ENCODE results near the gene SLC17A2.

DNA sequence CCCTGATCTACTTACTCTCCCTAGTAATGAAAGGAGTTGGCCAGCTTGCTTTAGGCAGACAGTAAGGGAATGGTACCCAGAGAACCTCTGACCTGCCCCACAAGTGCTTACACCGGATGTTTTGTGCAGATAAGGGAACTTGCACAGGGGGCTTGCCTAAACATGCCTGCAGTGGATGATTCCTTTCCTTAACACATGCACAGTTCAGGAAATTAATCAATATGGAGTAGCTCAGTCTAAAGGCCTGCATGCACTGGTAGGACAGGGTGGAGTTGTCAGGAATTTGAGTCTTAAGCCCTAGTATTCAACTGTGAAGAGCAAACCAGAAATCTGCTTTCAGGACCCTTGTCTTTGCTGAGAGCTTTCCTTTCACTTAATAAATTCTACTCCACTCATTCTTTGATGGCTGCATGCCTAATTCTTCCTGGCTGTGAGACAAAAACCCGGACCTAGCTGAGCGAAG, 28.2 kb upstream of the SLC17A2 start:
- TF ChIP-seq, protein P1, sequence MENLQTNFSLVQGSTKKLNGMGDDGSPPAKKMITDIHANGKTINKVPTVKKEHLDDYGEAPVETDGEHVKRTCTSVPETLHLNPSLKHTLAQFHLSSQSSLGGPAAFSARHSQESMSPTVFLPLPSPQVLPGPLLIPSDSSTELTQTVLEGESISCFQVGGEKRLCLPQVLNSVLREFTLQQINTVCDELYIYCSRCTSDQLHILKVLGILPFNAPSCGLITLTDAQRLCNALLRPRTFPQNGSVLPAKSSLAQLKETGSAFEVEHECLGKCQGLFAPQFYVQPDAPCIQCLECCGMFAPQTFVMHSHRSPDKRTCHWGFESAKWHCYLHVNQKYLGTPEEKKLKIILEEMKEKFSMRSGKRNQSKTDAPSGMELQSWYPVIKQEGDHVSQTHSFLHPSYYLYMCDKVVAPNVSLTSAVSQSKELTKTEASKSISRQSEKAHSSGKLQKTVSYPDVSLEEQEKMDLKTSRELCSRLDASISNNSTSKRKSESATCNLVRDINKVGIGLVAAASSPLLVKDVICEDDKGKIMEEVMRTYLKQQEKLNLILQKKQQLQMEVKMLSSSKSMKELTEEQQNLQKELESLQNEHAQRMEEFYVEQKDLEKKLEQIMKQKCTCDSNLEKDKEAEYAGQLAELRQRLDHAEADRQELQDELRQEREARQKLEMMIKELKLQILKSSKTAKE (CRISPR knock-in tag; IDR thresholded peaks at IDR 0.05; ENCODE audit: borderline replicate concordance) = no peak
- TF ChIP-seq KLF13 (CRISPR knock-in tag; IDR thresholded peaks at IDR 0.05) (no peak), ATF1 (CRISPR knock-in tag; IDR thresholded peaks at IDR 0.05) (no peak), ZNF562 (CRISPR knock-in tag; IDR thresholded peaks at IDR 0.05; ENCODE audit: borderline replicate concordance) (no peak), ZNF788 (CRISPR knock-in tag; IDR thresholded peaks at IDR 0.05; ENCODE audit: borderline replicate concordance) (no peak), SUZ12 (IDR thresholded peaks at IDR 0.05; ENCODE audit: low read depth, low read length) (no peak)
- TF ChIP-seq, protein P2, sequence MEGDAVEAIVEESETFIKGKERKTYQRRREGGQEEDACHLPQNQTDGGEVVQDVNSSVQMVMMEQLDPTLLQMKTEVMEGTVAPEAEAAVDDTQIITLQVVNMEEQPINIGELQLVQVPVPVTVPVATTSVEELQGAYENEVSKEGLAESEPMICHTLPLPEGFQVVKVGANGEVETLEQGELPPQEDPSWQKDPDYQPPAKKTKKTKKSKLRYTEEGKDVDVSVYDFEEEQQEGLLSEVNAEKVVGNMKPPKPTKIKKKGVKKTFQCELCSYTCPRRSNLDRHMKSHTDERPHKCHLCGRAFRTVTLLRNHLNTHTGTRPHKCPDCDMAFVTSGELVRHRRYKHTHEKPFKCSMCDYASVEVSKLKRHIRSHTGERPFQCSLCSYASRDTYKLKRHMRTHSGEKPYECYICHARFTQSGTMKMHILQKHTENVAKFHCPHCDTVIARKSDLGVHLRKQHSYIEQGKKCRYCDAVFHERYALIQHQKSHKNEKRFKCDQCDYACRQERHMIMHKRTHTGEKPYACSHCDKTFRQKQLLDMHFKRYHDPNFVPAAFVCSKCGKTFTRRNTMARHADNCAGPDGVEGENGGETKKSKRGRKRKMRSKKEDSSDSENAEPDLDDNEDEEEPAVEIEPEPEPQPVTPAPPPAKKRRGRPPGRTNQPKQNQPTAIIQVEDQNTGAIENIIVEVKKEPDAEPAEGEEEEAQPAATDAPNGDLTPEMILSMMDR (CRISPR knock-in tag; IDR thresholded peaks at IDR 0.05) = no peak
